ENCODE results near the gene NCK1. TPM values are rescaled to one million over a fixed set of nuclear protein-coding genes. Genes with fewer than 3 reads are reported as not detected.
A peak's percentile ranks its signal among the peaks of the same experiment; 100 is the strongest.

NCK1 gene
- total RNA-seq, 1 donor from 2014 or later = 43.7 TPM

DNA sequence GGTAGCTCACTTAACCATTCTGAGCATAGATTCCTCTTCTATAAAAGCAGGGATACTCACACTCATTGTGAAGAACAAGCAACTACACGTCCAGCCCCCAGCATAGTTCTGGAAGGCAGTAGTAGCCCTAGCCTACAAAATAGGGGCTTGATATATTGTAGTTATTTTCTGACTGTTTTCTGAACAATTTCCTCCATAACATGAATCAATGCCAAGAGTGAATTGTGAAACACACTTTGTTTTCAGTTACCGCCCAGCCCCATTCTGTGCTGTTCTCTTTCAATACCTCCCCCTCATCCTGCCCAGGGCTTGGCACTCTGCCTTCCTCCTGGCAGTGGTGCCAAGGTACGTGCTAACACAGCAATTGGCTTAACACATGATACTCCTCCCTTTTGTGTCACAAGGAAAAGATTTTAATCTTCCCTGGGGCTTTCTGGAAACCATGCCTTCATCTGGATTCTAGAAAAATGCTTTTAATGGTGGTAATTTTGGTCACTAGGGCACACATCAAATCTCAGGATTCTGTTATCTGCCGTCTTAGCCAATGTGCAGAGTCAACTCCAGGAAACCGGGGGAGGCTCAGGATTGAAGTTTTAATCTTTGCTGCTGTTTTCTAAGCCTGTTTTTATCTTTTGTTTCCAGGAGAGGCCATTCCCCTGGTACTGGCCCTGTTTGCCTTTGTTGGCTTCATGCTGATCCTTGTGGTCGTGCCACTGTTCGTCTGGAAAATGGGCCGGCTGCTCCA lies 132.9 kb downstream of the NCK1 start:
- H3K9me3 Mint-ChIP-seq (ENCODE audit: unreplicated experiment) = peaks cover 4% of the 10 kb centered on the region
- Histone ChIP-seq H3K27ac (ENCODE audit: low read depth, low read length) (no peak overlapping the region), H3K27me3 (ENCODE audit: insufficient read depth, low read length) (no peaks in the 10 kb centered on the region), H3K36me3 (ENCODE audit: insufficient read depth, low read length) (no peaks in the 10 kb centered on the region), H3K9ac (ENCODE audit: low read length) (no peak overlapping the region), H3K4me2 (ENCODE audit: low read length) (peak overlapping the region; percentile 13), H3K79me2 (ENCODE audit: insufficient read depth, low read length) (no peaks in the 10 kb centered on the region), H3K4me1 (ENCODE audit: insufficient read depth, low read length) (no peaks in the 10 kb centered on the region), H3K4me3 (ENCODE audit: insufficient read depth, low read depth, low read length) (no peak overlapping the region), H4K20me1 (ENCODE audit: insufficient read depth, low read length) (no peaks in the 10 kb centered on the region), H2AFZ (ENCODE audit: low read depth, low read length) (no peak overlapping the region), H3K9me3 (ENCODE audit: insufficient read depth, low read depth, low read length) (no peaks in the 10 kb centered on the region)
- no peaks in the 10 kb centered on the region for H3K4me1 Mint-ChIP-seq (ENCODE audit: low read depth, unreplicated experiment)
- FAIRE-seq (peak; percentile 81), DNase-seq (ENCODE audit: low read depth) (peak; percentile 69)
- H3K4me3 Mint-ChIP-seq (ENCODE audit: unreplicated experiment) = no peak overlapping the region
- TF ChIP-seq, protein P1, sequence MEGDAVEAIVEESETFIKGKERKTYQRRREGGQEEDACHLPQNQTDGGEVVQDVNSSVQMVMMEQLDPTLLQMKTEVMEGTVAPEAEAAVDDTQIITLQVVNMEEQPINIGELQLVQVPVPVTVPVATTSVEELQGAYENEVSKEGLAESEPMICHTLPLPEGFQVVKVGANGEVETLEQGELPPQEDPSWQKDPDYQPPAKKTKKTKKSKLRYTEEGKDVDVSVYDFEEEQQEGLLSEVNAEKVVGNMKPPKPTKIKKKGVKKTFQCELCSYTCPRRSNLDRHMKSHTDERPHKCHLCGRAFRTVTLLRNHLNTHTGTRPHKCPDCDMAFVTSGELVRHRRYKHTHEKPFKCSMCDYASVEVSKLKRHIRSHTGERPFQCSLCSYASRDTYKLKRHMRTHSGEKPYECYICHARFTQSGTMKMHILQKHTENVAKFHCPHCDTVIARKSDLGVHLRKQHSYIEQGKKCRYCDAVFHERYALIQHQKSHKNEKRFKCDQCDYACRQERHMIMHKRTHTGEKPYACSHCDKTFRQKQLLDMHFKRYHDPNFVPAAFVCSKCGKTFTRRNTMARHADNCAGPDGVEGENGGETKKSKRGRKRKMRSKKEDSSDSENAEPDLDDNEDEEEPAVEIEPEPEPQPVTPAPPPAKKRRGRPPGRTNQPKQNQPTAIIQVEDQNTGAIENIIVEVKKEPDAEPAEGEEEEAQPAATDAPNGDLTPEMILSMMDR (IDR thresholded peaks at IDR 0.05; ENCODE audit: insufficient read depth, low read depth, low read length) = no peak
- TF ChIP-seq EZH2 (IDR thresholded peaks at IDR 0.05; ENCODE audit: insufficient read depth, low read length) = no peak
- H3K27ac Mint-ChIP-seq (ENCODE audit: unreplicated experiment) = no peak overlapping the region
- H3K36me3 Mint-ChIP-seq (ENCODE audit: low read depth, unreplicated experiment) = peaks cover 27% of the 10 kb centered on the region
- no peaks in the 10 kb centered on the region for H3K27me3 Mint-ChIP-seq (ENCODE audit: low read depth, unreplicated experiment)

DNA sequence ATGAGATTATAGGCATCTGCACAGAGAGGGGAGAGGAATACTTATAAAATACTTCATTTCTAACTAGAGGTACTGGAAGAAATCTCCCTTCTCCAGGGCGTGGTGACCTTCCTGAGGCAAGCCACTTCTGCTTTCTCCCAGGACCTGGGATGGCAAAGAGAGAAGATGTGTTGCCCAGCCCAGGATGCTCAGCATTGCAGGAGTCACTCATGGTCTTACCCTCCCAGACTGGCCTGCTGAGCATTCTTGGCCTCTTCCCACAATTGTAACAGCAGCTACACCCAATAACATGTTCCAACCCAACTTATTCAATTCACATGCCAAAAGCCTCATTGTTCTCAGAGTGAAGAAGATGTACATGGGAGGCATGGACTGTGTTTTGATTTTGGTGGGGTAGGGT lies 133.6 kb downstream of the NCK1 start:
- peaks cover 23% of the 10 kb centered on the region for H3K36me3 Mint-ChIP-seq (ENCODE audit: low read depth, unreplicated experiment)
- Histone ChIP-seq H3K9me3 (ENCODE audit: insufficient read depth, low read depth, low read length) (no peaks in the 10 kb centered on the region), H3K27me3 (ENCODE audit: insufficient read depth, low read length) (no peaks in the 10 kb centered on the region), H3K4me2 (ENCODE audit: low read length) (no peak overlapping the region), H2AFZ (ENCODE audit: low read depth, low read length) (no peak overlapping the region), H3K9ac (ENCODE audit: low read length) (no peak overlapping the region), H3K36me3 (ENCODE audit: insufficient read depth, low read length) (no peaks in the 10 kb centered on the region), H3K27ac (ENCODE audit: low read depth, low read length) (no peak overlapping the region), H3K4me1 (ENCODE audit: insufficient read depth, low read length) (no peaks in the 10 kb centered on the region), H3K4me3 (ENCODE audit: insufficient read depth, low read depth, low read length) (no peak overlapping the region), H3K79me2 (ENCODE audit: insufficient read depth, low read length) (no peaks in the 10 kb centered on the region), H4K20me1 (ENCODE audit: insufficient read depth, low read length) (no peaks in the 10 kb centered on the region)
- H3K27me3 Mint-ChIP-seq (ENCODE audit: low read depth, unreplicated experiment) = no peaks in the 10 kb centered on the region
- H3K9me3 Mint-ChIP-seq (ENCODE audit: unreplicated experiment) = peaks cover 4% of the 10 kb centered on the region
- no peak for DNase-seq (ENCODE audit: low read depth)
- FAIRE-seq = no peak
- TF ChIP-seq EZH2 (IDR thresholded peaks at IDR 0.05; ENCODE audit: insufficient read depth, low read length) = no peak
- TF ChIP-seq, protein P1 (IDR thresholded peaks at IDR 0.05; ENCODE audit: insufficient read depth, low read depth, low read length) = no peak
- H3K4me1 Mint-ChIP-seq (ENCODE audit: low read depth, unreplicated experiment) = no peaks in the 10 kb centered on the region
- no peak overlapping the region for H3K4me3 Mint-ChIP-seq (ENCODE audit: unreplicated experiment)
- H3K27ac Mint-ChIP-seq (ENCODE audit: unreplicated experiment) = no peak overlapping the region

Other genes starting within 250 kb of the NCK1 start
- 24.1 and 24.2 TPM in 2 replicates for gene STAG1, start 109.8 kb upstream of the NCK1 start, total RNA-seq
- gene SLC35G2, start 43.1 kb upstream of the NCK1 start, total RNA-seq = 9.4 and 10.1 TPM in 2 replicates
- 22.0 and 23.6 TPM in 2 replicates for gene IL20RB, start 95.8 kb downstream of the NCK1 start, total RNA-seq